ENCODE measurements around the gene IL17REL.

DNA sequence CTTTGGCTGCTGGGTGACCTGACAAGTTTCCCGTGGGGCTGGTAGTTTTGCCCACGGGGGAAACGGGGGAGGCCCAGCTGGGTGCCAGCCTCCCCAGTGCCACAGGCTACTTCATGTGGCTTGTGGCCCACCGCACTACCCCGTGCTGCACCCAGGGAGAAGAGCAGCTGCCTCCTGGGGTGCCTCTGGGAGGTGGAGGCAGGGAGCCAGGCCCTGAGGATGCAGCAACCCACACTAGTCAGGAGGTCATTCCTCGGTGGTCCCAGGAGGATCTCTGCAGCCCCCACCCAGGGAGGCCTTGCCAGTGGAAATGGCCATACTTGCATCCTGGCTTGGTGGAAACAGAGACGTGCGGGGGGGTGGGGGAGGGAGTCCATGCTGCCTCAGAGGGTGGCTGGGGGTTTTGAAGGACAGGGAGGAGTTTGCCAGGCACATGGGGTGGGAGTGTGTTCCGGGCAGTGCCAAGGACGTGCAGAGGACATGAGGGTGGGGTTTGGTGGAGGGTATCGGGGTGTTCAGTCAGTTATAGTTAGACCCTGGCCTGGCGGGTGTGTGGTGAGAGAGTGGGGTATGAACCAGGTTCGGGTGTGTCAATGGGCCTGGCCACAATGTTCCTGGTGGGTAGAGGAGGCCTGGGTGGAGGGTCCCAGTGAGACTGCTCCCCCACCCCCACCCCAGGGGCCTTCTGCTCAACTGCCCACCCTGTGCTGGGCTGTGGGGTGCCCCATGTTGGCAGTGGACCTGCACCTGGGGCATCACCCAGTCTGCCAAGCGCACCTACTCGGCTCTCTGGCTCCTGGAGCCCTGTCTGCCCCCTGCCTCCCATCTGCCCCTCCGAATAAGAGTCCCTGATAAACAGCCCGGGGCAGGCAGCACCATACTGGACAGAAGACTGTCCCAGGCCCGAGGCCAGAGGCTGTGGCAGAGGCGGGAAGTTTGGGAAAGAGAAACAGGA, 48.2 kb downstream of the IL17REL start:
- TF ChIP-seq CTCF (IDR thresholded peaks at IDR 0.05) (no peak), POLR2A (IDR thresholded peaks at IDR 0.05) (no peak)
